Measurements from ENCODE around the gene SH3GLB1.

DNA sequence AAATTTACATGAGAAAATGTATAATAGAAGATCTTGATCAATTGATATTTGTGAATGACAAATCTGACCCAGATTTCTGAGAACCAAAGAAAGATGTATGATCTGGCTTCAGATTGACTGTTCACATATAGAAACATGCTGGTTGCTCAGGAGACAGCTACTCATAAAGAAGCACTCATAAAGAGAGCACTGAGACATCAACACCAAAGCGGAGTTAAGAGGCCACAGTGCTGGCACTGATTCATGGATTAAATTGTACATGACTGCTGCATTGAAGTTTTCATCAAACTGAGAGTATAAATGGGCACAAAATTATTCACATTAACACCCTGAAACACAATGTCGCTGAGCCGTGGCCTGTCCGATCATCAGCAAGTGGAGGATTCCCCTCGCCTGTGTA, 46.2 kb downstream of the SH3GLB1 start:
- TF ChIP-seq GATA3 (IDR thresholded peaks at IDR 0.05; ENCODE audit: low read depth, low read length) (no peak), GATA2 (IDR thresholded peaks at IDR 0.05; ENCODE audit: low read depth, low read length) (no peak)
